ENCODE data around the gene NTRK3. TPM values are rescaled to one million over a fixed set of nuclear protein-coding genes. Genes with fewer than 3 reads are reported as not detected.

Gene NTRK3
- total and polyA plus RNA-seq, 2 of the 8 experiments (the other 6 are each of a cell fraction or from before 2014, with no cell fraction given) = 4.5 to 6.8 TPM

- H3K79me2 ChIP-seq (ENCODE audit: control insufficient read depth in 1 of 2, insufficient read depth in 2 of 2, low read length in 2 of 2) = no peaks in the 10 kb centered on the region
- H3K36me3 ChIP-seq (ENCODE audit: control insufficient read depth in 2 of 4, insufficient read depth in 4 of 4, low read length in 3 of 4) = no peaks in the 10 kb centered on the region
- no peak overlapping the region for H3K23ac ChIP-seq (ENCODE audit: insufficient read length)
- no peak overlapping the region for H4K8ac ChIP-seq (ENCODE audit: extremely low read depth, insufficient read depth, low read length)
- H2BK12ac ChIP-seq (ENCODE audit: low read depth, low read length) = no peak overlapping the region
- H3K9me3 ChIP-seq (ENCODE audit: insufficient read depth in 2 of 2, low read depth in 1 of 2, low read length in 1 of 2) = no peaks in the 10 kb centered on the region
- FAIRE-seq (no peak), DNase-seq (ENCODE audit: low read depth in 1 of 2, low spot score in 2 of 2) (no peak)
- H2AFZ ChIP-seq (ENCODE audit: low read length) = no peak overlapping the region
- CTCF ChIA-PET (ENCODE audit: partially characterized antibody) = no interaction called here
- H2BK120ac ChIP-seq (replicated peaks; ENCODE audit: low read depth, low read length) = no peak overlapping the region
- no peak overlapping the region for H2BK15ac ChIP-seq (ENCODE audit: low read length)
- no peak overlapping the region for H3K4me3 ChIP-seq (ENCODE audit: extremely low read depth in 1 of 4, insufficient read depth in 2 of 4, low read depth in 3 of 4, low read length in 4 of 4)
- no peak overlapping the region for H3K27ac ChIP-seq (ENCODE audit: low read depth, low read length)
- 83% methylated on average over 2 of the region's 2 CpGs; no CpG with 5 or more reads in 1 of the 2 experiments for WGBS, 2 experiments (ENCODE audit: extremely low coverage in 1 of 2, insufficient coverage in 1 of 2, insufficient read length in 1 of 2, insufficient replicate concordance in 2 of 2, low coverage in 1 of 2, low lambda C conversion rate in 2 of 2, missing lambda C conversion rate in 1 of 2)
- no peaks in the 10 kb centered on the region for H4K20me1 ChIP-seq (replicated peaks in 1 of 2; ENCODE audit: control insufficient read depth in 1 of 2, insufficient read depth in 2 of 2, low read length in 2 of 2)
- H4K5ac ChIP-seq (ENCODE audit: insufficient read length, low read depth, low read length) = no peak overlapping the region
- no peak overlapping the region for H2AK5ac ChIP-seq (ENCODE audit: low read depth, low read length)
- no peak overlapping the region for H2BK20ac ChIP-seq (ENCODE audit: low read length)
- H3K14ac ChIP-seq (ENCODE audit: insufficient read length) = no peak overlapping the region
- H3K4me1 ChIP-seq (replicated peaks in 1 of 4; ENCODE audit: control insufficient read depth in 3 of 4, insufficient read depth in 4 of 4, low read length in 3 of 4) = no peaks in the 10 kb centered on the region
- POLR2A ChIA-PET (ENCODE audit: partially characterized antibody) = no interaction called here
- H4K91ac ChIP-seq (replicated peaks; ENCODE audit: insufficient read length, low read length) = no peak overlapping the region
- no peak overlapping the region for H3K4me2 ChIP-seq (ENCODE audit: insufficient read depth in 1 of 2, low read depth in 2 of 2, low read length in 2 of 2)
- H3K27me3 ChIP-seq (replicated peaks in 1 of 4; ENCODE audit: control insufficient read depth in 3 of 4, extremely low read depth in 1 of 4, insufficient read depth in 3 of 4, low read length in 3 of 4) = no peaks in the 10 kb centered on the region
- H3K18ac ChIP-seq (ENCODE audit: extremely low read depth, low read length) = no peak overlapping the region
- no peak overlapping the region for H3K56ac ChIP-seq (replicated peaks; ENCODE audit: insufficient read length, low read depth, low read length)
- no peak overlapping the region for H3K4ac ChIP-seq (replicated peaks; ENCODE audit: insufficient read length, low read depth, low read length)
- H3K23me2 ChIP-seq (ENCODE audit: low read depth, low read length) = no peaks in the 10 kb centered on the region
- H3K79me1 ChIP-seq (ENCODE audit: low read depth, low read length) = no peaks in the 10 kb centered on the region
- no peak overlapping the region for H2BK5ac ChIP-seq (ENCODE audit: low read depth, low read length)
- TF ChIP-seq HDAC2 (IDR thresholded peaks at IDR 0.05; ENCODE audit: borderline replicate concordance in 1 of 2, low read depth in 2 of 2, low read length in 2 of 2) = no peak
- H3K9ac ChIP-seq (replicated peaks in 1 of 4; ENCODE audit: extremely low read depth in 1 of 4, low read depth in 3 of 4, low read length in 3 of 4) = no peak overlapping the region
Observed at GRCh38 chr15:87858651-87859050, 397.9 kb downstream of the NTRK3 start.
